ENCODE data around the gene CDR2.
"Not testable (repeated sequence)": the region's sequence is repeated elsewhere in the genome, so short reads cannot be mapped to it uniquely, and the experiment has no call there.

The CDR2 gene

DNA sequence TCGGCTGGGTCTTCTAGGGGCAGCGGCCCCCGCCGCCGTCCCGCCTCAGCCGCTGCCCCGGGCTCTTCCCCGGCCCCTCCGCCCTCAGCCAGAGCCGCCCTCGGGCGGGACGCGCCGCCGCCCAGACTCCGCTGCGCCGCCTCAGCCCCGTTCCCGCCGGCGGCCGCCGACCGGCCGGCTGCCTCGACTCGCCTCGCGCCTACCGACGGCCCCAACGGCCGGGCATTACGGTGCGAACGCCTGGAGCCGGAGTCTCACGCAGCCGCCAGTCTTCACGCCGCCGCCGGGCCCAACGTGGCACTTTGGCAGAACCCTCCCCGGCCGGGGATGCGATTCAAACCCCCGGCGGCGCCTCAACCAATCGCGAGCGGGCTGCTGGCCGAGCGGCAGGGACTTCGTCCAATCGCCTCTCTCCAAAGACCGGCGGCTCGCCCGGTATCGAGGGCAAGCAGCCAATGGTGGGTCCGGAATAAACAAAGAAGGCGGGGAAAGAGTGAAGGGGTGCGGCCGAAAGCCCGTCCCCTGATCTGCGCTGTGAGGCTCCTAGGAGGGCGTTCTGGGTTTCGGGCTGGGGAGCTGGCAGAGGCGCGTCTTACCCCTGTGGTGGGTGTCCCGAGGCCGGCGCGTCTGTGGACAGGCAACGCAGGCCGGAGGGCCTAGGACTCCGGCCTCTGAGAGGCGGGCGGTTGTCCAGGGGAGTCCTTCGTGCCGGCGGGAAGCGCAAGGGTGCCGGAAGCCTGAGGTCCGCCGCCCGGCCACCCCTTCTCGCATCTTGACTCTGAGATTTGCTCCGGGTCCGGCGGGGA lies at the start of gene CDR2:
Gene CDR2 (minus strand): TSS at position 309 of the 806 bp plus-strand sequence. CDS start 310 bp downstream, outside the sequence.
- DNase-seq = peak; percentile 98 to 99

DNA sequence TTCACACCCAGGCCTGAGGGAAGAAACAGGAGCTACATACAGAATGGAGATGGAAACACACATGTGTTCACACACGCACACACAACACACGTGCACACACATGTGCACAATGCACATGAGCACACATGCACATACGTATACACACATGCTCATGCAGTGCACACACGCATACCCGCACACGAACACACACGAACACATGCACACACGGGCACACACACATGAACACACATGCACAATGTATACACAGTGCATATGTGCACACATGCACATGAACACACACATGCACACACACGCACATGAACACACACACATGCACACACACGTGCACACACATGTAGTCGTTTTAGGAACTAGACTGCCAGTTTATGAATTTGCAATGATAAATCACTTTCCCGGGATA lies 49.3 kb upstream of the CDR2 start:
- no peak for DNase-seq

DNA sequence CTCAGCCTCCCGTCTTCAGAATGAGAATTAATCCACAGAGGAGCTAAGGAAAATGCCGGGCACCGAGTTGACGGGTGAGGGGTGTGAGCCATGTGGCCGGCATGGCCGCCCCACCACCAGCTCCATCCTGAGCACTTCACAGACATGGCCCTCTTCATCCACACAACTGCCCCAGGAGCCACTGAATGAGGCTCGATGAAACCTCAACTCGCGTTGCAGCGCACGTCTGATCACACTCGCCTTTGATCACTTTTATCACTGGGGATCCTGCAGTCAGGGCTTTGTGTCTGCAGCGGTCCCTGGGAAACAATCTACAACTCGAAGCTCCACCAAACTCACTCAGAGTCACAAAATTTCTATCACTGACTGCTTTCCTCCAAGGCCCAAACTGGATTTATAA lies 46.7 kb upstream of the CDR2 start:
- DNase-seq = no peak

DNA sequence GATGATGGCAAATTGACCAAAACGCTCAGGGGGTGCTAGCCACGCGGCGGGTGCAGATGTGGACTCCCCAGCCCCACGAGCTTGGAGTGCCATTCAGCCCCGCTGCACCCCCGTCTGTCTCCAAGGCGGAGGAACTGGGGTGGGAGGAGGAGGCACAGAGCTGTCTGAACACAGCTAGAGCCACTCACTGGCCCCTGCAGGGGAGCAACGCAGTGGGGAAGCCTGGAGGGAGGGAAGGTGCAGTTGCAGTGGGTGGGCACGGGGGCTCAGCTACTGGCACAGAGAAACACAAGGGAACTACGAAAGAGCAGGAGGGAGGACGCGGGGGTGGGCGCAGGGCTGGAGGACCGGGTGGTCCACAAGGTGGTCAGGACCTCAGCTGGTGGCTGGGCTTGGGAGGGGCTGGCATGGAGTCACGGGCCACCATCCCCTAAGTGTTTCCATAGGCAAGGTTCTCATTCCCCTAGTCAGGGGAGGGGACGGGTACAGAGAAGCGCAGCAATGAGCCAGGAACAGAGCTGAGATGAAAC lies 46.3 kb upstream of the CDR2 start:
- DNase-seq = no peak

DNA sequence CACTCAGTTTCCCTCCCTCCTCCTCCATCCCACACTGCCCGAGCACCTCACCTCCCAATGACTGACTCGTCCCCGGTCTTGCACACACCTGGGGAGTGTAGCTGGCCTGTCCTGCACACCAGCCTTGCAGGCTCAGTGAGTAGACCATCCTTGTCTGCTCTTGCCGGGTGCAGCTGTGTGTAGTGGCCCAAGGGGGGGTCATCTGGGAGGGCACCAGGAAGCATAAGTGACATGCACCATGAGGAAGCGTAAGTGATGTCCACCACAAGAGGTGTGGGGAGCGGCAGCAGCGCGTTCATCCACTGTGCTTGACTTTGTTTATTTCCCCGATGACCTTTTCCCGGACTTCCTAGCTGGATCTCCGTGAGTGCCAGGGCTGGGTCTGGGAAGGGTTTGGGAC lies 45.5 kb upstream of the CDR2 start:
- no peak for DNase-seq

DNA sequence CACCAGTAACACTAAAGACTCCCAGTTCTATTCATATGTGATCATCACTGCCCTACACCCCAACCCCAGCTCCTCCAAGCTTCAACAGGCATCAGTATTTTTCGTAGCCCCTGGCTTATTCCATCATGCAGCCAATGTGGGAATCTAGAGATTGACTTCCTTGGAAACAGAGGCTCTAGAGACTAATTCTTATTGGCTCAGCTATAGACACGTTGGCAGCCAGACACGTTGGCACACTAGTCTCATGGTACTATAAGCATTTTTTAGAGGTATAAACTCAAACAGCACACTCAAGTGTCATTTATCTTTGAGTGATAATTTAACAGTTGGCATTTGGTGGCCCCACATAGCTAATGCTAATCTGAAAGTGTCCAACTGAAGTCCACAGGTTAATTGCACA lies 44.4 kb upstream of the CDR2 start:
- no peak for DNase-seq

DNA sequence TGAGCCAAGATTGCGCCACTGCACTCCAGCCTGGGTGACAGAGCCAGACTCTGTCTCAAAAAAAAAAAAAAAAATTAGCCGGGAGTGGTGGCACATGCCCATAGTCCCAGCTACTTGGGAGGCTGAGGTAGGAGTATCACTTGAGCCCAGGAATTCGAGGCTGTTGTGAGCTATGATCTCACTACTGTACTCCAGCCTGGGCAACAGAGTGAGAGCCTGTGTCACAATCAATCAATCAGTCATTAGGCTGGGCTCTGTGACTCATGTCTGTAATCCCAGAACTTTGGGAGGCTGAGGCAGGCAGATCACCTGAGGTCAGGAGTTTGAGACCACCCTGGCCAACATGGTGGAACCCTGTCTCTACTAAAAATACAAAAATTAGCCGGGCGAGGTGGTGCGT lies 43.4 kb upstream of the CDR2 start:
- not testable (repeated sequence) for DNase-seq

DNA sequence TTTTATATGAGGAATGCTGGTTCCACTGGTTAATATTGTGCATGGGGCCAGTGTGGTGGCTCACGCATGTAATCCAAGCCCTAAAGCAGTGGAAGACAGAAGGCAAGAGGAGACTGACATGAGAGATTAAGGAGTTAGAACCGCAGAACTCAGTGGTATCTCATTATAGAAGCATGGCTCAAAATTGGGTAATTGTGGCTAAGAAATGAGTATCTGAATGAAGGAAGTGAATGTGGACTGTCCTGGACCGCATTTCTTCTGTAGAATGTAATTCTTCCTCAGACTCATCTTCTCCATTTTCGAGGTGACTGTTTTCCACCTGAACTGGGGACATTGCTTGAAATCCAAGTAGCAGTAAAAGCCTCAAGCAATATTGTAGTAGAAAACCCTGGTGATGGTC lies 42.6 kb upstream of the CDR2 start:
- DNase-seq = no peak

DNA sequence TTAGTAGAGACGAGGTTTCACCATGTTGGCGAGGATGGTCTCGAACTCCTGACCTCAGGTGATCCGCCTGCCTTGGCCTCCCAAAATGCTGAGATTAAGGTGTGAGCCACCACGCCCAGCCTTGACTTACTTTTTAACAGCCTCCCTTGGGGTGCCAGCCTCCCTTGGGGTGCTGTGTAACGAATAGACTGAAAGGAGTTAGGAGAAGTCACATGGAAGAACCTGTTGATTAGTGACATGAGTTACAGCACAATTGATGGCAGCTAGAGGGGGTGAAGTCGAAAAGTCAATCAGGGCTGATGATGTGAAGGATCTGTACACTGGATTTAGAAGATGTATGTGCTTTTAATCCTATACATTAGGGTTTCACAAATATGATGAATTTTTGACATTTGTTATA lies 39.4 kb upstream of the CDR2 start:
- DNase-seq = no peak

DNA sequence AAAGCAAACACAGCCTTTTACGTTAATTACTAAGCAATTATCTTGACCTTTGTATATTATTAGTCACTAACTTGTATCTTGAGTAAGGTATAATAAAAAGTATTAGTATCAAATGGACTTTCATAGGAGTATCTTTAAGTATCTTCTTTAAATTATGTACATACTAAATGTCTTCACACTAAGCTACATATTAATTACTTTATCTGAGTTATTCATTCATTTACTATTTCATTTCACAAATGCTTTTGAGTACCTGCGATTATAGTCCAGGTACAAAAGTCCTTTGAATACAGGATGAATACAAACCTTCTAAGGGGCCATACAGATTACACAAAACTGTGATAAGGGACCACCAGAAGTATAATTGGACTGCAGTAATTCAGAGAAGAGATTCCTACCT lies 33.1 kb upstream of the CDR2 start:
- DNase-seq = no peak

DNA sequence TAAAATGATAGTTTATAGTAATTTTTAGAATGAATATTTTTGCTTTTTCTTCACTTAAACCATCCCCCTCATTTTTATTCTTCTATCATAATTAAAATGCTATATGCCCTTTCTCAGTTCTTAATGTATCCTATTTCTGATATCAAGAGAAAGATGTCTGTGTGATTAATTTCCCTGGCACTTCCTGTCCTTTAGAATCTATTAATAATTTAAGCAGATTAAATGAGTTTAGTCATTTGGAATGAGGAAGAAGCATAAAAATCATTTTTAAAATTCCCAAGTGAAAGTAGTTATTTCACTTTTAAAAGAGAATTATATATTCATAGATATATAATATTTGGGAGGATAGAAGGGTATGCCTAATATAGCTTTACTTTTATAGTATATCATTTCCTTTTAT lies 27.8 kb upstream of the CDR2 start:
- DNase-seq = no peak

DNA sequence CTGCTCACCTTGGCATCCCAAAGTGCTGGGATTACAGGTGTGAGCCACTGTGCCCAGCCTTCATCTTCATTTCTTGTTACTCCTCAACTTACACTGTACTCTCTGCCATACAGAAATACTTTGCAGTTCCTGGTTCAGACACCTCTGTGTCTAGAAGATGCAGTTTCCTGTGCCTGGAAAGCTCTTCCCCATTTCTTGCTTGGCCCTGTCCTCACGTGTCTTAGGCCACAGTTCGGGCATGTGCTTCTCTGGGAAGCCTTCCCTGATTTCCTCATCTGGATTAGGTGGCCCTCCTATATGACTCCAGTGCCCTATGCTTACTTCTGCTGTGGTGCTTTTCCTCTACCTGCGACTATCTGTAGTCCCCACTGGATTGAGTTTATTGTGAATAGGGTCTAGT lies 26.5 kb upstream of the CDR2 start:
- no peak for DNase-seq

DNA sequence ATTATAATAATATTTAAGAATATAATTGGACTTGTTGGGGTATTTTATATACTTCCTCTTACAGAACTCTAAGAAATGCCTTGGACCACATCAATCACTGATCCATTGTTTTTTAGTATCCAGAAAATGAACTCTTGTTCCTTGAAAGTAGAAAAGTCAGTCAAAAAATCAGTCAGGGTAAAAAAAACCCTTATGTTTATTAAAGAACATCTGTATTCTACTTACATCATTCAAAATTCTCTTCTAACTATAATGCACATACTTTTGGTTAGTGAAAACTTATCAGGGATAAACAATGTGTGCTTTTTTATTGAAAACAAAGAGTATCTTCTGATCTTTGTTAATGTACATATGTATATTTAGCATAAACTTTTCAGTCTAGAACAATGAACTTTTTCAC lies 23.5 kb upstream of the CDR2 start:
- no peak for DNase-seq

DNA sequence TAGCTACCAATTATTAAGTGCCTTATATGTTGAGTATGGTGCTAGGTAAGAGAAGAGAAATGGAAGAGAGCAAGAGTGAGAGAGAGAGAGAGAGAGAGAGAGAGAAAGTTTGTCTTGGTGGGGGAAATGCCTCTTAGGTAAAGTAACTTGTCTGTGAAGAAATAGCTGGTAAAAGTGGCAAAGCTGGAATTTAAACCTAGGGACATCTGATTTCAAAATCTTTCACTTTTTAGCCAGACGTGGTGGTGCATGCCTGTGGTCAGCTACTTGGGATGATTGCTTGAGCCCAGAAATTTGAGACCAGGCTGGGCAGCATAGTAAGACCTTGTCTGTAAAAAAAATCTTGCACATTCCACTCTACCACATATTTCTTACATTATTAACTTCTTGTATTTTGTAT lies 23.0 kb upstream of the CDR2 start:
- no peak for DNase-seq

DNA sequence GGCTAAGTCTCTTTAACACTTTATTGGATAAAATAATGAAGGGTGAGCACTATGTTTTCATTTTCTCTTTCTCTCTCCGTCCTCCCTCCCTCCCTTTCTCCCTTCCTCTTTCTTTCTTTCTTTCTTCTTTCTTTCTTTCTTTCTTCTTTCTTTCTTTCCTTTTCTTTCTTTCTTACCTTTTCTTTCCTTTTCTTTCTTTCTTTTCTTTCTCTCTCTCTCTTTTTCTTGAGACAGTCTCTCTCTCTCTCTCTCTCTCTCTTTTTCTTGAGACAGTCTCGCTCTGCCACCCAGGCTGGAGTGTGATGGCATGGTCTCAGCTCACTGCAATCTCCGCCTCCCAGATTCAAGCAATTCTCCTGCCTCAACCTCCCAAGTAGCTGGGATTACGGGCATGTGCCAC lies 21.5 kb upstream of the CDR2 start:
- no peak for DNase-seq

DNA sequence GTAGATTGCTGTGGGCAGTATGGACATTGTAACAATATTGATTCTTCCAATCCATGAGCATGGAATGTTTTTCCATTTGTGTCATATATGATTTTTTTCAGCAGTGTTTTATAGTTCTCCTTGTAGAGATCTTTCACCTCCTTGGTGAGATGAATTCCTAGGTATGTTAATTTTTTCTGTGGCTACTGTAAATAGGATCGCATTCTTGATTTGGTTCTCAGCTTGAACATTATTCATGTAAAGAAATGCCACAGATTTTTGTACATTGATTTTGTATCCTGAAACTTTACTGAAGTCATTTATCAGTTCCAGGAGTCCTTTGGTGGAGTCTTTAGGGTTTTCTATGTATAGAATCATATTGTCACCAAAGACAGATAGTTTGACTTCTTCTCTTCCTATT lies 19.7 kb upstream of the CDR2 start:
- no peak for DNase-seq

DNA sequence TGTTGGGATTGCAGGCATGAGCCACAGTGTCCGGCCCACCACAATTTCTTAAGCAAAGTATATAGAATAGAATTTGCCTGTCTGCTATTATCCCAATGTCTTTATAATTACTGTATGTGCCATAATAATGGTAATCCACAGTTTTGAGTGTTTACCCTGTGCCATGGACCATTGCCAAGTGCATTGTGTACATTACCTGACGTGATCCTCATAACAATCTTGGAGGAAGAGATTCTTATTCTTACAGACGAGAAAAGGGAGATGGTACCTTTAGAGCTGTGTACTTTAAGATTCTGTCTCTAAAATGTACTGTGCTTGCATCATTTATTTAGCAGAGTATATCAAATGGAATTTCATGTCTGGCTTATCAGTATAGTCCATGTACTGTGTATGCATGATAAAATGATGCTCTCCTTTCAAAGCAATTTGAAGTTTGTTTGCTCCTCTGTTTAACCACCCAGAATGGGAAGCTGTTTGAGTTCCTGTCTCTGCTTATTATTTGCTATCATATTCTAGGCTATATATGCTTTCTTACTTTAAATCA lies 13.8 kb upstream of the CDR2 start:
- DNase-seq = no peak

DNA sequence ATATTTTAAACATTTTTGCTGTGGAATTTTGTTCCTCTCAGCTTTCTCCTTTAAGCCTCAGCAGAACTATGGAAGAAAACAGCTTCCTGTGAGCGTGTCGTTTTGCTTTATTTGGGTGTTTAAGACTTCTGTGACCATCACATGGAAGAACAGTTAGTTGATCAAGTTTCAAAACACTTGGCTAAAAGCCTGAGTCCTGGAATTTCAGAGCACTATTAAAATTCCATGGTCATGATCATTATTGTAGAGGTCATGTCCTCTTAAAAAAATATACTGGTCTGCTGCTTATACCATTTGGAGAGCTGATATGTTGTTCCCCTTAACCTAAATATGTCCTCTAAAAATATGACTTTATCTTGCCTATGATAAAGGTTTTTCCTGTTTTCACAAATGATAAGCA lies 12.6 kb upstream of the CDR2 start:
- DNase-seq = no peak

DNA sequence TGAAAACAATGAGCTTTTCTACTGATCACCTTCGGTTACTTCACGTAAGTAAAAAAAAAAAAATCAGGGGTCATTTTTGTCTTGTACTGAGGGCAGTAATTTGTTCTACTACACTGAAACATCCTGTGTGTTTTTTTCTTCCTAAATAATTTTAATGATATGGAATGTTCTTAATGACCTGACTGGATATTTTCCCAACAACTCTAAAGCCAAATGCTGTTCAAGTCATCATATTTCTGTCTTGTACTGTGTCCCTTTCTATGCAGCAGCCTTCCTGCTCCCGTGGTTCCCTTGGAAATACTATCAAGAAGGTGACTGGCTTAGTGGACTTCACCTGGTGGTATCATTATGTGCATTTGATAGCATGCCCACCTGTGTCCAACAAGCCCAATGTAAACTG lies 10.8 kb upstream of the CDR2 start:
- DNase-seq = no peak

DNA sequence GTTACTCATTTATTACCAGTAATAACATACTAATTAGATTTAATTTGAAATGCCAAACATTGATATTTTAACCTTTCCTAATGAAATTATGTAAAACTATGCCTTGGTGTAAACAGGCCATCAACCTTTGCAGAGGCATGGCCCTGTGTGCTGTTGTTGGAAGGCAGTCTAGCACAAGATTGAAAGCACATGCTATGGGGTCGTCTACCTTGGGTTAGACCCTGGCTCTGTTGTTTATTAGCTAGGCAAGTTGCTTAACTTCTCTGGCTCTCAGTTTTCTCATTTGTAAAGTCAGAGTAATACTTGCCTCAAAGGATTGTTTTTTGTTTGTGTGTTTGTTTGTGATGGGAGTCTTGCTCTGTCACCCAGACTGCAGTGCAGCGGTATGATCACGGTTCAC lies 9.4 kb upstream of the CDR2 start:
- no peak for DNase-seq

DNA sequence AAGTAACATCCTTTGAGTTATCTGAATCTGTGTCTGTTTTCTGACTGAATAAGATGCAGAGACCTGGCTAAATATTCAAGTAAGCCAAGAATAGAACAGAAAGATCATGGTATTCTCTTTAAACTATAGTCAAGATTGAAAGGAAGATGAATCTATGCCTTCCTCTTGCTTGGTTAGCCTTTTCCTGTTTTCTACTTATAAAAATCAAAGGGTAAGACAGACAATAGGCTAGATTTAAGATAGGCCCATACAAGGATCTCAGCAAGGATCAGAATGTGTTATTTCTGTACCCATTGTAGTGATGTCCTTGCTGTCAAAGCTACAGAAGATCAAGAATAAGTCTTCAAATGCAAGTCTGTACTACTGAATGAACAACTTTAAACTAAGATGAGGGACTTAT lies 7.0 kb upstream of the CDR2 start:
- DNase-seq = no peak

DNA sequence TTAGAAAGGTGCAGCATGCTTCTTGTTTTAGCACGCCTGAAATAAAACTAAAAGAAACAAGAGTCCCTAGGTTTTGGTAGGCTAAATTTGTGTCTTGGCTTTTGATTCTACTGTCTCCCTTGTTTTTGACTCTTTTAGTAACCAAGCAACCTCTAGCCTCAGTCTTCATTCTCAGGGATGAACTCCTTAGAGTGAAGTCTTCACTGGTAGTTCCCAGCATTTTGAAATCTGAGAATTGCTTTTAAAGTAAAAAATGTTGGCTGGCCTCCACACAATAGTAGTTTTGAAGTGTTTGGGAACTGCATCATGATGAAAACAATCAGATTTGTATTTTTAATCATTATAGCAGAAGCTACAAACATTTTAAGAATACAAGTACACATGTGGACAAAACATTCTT lies 6.1 kb upstream of the CDR2 start:
- DNase-seq = no peak

DNA sequence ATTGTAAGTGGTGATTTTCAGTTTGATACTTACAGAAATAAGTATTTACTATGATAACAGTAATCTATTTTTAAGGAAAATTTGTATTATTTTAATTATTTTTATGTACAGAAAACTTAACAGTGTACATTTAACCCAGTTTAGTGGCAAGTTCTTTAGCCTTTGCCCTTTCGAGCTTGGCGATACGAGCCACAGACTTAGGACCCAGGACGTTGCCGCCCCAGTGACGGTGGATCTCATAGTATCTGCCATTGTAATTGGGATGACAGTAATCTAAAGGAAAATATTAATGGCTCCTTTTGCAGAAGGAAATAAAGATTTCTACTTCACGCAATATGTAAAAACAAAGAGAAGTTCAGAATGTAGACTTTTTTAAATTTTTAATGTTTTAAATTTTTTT lies 5.2 kb upstream of the CDR2 start:
- no peak for DNase-seq

DNA sequence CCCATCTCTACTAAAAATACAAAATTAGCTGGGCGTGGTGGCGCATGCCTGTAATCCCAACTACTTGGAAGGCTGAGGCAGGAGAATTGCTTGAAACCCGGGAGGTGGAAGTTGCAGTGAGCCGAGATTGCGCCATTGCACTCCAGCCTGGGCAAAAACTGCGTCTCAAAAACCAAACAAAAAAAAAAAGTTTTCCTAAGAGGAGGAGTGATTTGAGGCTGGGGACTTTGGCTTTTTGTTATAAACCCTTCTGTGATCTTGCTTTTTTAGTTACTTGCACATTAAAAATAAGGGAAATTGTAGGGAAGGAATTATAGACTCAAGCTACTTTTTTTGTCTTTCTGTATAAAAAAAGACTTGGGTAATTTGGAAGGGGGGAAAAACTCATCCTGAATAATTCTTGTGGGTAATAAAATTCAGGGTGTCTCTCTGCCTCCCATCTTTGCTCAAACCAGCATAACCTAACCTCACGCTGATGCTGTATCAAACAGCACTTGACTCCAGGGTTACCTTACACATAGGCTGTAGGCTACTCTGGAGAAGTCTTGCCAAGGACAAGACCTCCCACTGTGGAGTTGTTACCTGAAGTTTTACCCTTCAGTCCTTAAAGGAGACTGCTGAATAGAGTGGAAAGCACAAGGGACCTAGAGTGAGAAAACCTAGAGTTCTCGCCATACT lies 1.7 kb upstream of the CDR2 start:
- DNase-seq = no peak
